AG04449 (cell line): ENCODE measurements around the gene MSX1.

Experiments
- CTCF ChIA-PET: fragments of 350-600 bp; formaldehyde crosslinking; extraction: SDS; loops from one replicate; lab custom pipeline; 2021; ENCODE audit warnings: antibody characterized with exemption; lab: Yijun Ruan, JAX
- POLR2A ChIA-PET: fragments of 400-600, 350-600 bp; formaldehyde crosslinking; extraction: SDS; loops from one replicate; lab custom pipeline; 2020; ENCODE audit warnings: antibody characterized with exemption, inconsistent platforms; lab: Yijun Ruan, JAX
- DNase-seq: peaks from one replicate; pipeline ENCODE4 v3.0.0-alpha.2; 2010; ENCODE audit warnings: low read depth, low spot score
- H3K4me3 ChIP-seq: 2 replicates; pipeline ENCODE4 v1.5.1; 2011; ENCODE audit warnings: low read depth, mild to moderate bottlenecking, control low read depth, low read length
- TF ChIP-seq, protein P1 (sequence below): IDR thresholded peaks from one replicate; pipeline ENCODE4 v1.5.1; 2011; ENCODE audit warnings: mild to moderate bottlenecking, moderate library complexity, low read length, control low read depth, inconsistent platforms; ENCODE audit not compliant: insufficient read depth; ENCODE audit errors: missing control alignments

Gene MSX1

DNA sequence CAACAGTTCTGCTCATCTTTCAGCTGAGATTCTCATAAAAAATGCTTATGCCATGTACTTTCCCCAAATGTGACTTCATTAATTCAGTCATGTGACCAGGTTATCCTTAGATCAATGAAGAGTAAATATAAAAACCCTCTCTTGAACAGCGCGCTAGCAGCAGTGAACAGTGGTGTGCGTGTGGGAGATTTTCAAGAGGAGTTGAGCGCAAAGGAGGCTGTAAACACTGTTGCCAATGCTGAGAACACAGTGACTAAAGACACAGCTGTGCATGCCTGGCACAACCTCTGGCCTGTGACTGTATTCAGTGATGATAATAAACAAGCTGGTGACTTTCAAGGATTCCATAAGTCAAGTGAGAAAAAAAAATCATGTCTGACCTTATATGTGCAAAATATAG is 25.1 kb downstream of the MSX1 start:
- POLR2A ChIA-PET, result interaction anchor here (0.5 kb wide), 1 partner anchor 8 kb away, joined by 4 read pairs; no protein-coding TSS in a partner anchor
- CTCF ChIA-PET, result interaction anchor here (0.8 kb wide), 1 partner anchor 207 kb away, joined by 3 read pairs; no protein-coding TSS in a partner anchor
- no peak overlapping the region for H3K4me3 ChIP-seq
- no peak for DNase-seq
- TF ChIP-seq, protein P1, sequence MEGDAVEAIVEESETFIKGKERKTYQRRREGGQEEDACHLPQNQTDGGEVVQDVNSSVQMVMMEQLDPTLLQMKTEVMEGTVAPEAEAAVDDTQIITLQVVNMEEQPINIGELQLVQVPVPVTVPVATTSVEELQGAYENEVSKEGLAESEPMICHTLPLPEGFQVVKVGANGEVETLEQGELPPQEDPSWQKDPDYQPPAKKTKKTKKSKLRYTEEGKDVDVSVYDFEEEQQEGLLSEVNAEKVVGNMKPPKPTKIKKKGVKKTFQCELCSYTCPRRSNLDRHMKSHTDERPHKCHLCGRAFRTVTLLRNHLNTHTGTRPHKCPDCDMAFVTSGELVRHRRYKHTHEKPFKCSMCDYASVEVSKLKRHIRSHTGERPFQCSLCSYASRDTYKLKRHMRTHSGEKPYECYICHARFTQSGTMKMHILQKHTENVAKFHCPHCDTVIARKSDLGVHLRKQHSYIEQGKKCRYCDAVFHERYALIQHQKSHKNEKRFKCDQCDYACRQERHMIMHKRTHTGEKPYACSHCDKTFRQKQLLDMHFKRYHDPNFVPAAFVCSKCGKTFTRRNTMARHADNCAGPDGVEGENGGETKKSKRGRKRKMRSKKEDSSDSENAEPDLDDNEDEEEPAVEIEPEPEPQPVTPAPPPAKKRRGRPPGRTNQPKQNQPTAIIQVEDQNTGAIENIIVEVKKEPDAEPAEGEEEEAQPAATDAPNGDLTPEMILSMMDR, result no peak

DNA sequence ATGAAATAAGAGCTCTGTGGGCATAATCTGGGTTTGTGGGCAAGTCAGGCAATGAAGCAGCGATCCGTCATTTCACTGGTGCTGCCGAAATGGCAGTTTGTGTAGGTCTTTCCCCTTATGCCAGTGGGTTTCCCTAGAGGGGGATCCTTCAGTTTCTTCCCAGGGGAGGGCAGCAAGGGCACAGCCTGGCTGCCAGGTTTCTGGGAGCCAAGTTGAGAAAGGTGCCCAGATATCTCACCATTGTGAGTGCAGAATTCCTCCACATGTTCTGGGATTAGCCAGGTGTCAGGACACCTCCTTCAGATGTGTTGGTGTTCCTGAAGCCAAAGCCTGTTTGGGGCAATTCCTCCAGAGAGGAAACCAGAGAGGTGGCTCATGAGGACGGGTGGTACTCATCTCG is 28.0 kb downstream of the MSX1 start:
- TF ChIP-seq, protein P1, result no peak
- DNase-seq, result no peak
- POLR2A ChIA-PET, result no interaction called here
- CTCF ChIA-PET, result no interaction called here
- no peak overlapping the region for H3K4me3 ChIP-seq

DNA sequence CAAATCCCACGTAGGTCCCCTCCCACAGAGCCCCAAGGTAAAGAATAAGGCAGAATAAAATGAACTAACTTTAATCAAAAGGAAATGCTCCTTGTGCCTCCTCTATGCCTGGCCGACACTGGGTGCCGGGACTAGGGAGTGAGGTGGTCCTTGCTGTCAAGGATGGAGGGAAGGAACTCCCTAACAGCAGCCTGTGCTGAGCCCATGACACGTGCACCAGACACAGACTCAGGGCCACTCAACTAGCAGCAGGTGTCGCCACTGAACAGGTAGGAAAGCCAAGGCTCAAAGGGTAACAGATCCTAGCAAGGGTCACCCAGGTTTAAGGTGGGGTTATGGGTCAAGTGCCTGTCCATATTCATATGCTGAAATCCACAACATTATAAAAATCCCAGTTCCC is 29.2 kb downstream of the MSX1 start:
- no peak overlapping the region for H3K4me3 ChIP-seq
- no peak for DNase-seq
- ChIA-PET CTCF (no interaction called here), POLR2A (interaction anchor here (0.5 kb wide), 1 partner anchor 505 kb away, joined by 3 read pairs; no protein-coding TSS in a partner anchor)
- TF ChIP-seq, protein P1, result no peak

DNA sequence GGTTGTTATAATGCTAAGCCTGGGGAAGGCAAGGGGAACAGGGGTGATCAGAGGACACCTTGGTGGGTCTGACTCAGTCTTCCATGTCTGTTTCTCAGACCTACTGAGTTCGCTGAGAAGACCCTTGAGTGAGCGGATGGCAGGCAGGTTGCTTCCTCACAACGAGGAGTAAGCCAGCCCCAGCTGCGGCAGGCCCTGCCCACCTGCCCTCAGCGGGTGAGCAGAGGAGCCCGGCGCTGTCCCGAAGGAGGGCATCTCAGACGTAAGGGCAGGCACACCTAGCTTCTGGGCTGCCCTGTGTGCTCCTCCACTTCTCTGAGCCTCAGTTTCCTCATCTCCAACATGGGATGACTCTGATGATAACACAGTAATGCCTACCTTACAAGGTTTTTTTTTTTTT is 30.3 kb downstream of the MSX1 start:
- DNase-seq, result no peak
- TF ChIP-seq, protein P1, result no peak
- POLR2A ChIA-PET, result no interaction called here
- H3K4me3 ChIP-seq, result no peak overlapping the region
- CTCF ChIA-PET, result no interaction called here

DNA sequence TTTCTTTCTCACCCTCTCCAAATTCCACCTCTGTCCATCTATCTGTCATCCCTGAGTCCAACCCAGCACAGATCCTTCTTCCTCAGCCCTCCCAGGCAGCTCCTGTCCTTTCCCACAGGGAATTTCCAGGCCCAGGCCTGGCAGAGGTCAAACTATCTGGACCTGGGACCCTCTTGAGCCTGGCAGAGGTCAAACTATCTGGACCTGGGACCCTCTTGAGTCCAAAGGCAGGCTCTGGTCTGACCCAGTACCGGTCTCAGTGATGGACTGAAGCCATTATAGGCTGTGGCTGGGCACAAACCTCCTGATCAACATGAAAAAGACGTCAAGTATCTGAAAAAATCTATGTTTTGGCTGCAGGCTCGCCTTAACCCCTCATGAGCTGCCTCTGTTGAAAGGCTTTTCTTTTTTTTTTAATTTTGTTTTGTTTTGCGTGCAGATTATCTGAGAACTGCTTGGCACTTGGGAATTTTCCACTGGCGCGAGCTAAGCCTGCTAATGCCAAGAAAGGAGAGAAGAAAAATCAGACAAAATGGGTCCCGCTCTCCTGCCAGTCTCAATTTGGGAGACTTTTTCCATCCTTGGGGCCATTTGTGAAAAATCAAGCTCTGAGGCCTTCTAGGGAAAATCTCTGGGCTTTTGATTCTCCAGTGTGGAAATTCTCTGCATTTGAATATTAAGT is 31.2 kb downstream of the MSX1 start:
- CTCF ChIA-PET, result interaction anchor here (1.3 kb wide), 1 partner anchor 410 kb away, joined by 3 read pairs; no protein-coding TSS in a partner anchor
- POLR2A ChIA-PET, result no interaction called here
- TF ChIP-seq, protein P1, result no peak
- DNase-seq, result no peak
- no peak overlapping the region for H3K4me3 ChIP-seq

DNA sequence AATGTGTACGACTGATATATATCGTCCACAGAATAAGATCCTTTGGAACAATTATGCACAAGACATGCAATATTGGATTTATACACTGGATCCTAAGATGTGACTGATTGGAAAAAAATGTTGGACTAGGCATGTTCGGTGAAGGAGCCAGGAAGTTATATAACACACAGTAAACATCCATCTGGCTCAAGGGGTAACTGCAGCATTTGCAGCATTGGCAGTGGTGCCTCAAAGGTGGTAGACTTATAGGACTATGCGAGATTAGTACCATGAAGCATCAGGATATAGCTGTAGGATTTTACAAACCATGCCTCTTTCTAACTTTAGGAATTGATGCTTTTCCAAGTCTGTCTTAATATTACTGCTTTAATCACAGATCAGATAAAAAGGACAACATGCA is 34.3 kb downstream of the MSX1 start:
- ChIA-PET CTCF (interaction anchor here (0.7 kb wide), 1 partner anchor 95 kb away, joined by 3 read pairs; no protein-coding TSS in a partner anchor), POLR2A (no interaction called here)
- TF ChIP-seq, protein P1, result no peak
- H3K4me3 ChIP-seq, result no peak overlapping the region
- DNase-seq, result no peak
